GM10266 (cell line): ENCODE measurements around the gene HNMT.

Source experiments
- DNase-seq: peaks from one replicate; pipeline ENCODE4 v3.0.0; 2012; ENCODE audit errors: extremely low spot score
- CTCF ChIP-seq: IDR thresholded peaks from 2 replicates; pipeline ENCODE4 v1.5.1; 2012; ENCODE audit warnings: mild to moderate bottlenecking, low read depth; ENCODE audit not compliant: control insufficient read depth, insufficient read depth; ENCODE audit errors: missing control alignments

HNMT gene

GRCh38 chr2:137942037-137942832 lies 22.0 kb upstream of the HNMT start:
- DNase-seq = no peak
- no peak for TF ChIP-seq CTCF

DNA sequence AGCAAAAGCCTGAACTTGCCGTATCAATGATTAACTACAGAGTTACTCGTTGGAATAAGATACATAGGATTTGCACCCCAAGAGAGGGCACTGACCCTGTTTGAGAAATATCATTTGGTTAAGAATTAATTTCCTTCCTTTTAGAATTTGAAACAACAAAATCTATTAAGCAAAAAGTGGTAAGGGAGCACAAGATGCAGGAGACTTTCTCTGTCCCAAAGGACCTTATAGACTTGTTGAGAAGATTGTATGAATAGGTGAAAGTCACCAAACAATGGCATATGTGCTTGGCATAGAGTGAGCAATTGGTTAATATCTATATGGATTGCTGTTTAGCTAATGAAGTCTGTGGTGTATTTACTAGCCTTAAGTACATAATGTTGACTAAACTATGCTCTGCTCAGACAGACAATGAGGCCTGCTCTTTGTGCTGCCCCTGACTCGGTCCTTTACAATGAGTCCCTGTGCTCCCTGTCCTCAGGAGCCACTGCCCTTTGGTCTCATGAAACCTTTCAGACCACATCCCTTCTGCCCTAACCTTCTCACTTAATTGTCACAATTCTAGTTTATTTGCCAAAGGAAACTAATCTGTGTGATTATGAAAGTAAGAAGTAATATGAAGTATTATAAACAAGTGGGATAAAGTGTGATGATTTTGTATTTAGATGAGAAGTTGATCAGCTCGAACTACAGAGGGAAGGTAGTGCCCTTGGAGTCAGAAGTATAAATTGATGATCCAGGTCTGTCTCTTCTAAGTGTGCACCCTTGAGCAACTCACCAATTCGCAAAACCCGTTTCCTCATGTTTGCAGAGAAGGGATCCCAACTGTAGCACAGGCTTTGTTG lies 21.2 kb upstream of the HNMT start:
- no peak for TF ChIP-seq CTCF
- no peak for DNase-seq

DNA sequence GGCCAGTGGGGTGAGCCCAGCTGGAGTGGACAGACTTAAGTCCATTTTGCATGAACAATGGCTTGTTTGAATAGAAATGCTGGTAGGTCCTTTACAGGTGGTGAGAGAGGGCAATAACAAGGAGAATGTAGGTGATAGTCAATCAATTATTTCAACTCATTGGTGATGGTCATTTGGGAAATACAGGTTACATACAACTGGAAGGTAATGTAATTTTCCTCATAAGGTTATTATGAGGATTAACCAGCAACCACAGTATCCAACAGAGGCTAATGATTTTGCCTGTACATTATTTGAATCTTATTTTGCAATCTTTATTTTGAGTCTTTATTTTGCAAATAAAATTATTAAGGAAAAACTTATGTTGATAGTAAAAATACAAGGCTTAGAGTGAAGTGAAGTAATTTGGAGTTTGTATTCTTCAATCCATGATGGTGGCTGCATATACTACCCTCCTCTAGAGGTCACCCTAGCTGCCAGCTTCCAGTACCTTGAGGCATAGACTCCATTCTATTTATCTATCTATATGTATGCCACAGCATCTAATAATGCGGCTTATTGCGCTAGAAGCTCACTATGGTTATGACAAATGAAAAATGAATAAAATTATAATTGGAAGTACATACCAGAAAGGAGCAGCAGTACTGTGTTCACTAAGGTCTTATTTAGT lies 20.5 kb upstream of the HNMT start:
- no peak for DNase-seq
- no peak for TF ChIP-seq CTCF

DNA sequence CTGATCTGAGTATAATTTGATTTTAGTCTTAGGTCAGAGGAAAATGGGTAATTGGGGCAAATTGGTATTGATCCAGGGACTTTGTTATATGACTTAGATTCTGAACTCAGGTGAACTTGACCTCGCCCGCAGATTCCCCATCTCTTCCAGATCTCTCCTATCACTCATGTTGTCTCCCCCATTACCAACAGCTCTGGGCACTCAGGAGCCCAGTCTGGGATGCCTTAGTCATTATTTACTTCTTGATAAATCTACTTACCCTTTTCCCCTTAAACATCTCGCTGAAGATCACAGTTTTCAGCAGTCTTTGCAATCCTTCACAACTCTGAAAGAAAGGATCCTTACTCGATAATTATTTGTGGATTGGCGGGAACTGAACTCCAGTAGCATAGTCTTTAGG lies 19.6 kb upstream of the HNMT start:
- no peak for TF ChIP-seq CTCF

GRCh38 chr2:137945229-137945628 lies 19.0 kb upstream of the HNMT start:
- no peak for DNase-seq
- TF ChIP-seq CTCF = no peak

More for the DNA sequence above, 19.6 kb upstream of the HNMT start:
- no peak for DNase-seq

DNA sequence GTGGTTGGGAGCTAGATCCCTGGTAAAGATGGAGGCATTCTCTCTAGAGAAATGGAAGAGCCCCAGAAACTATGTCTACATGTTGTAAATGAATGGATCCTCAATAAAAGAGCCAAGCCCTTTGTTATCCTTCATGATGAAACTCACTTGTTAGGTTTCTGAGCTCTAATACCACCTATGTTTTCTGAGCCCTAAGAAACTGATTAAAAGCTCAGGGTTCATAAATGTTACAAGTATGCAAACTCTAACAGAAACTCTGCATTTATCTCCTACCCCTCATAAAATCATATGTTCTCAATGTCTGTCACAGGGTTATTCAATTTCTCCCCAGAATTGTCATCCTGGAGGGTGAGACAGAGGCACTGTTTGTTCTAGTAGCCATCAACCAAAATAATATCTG lies 18.0 kb upstream of the HNMT start:
- no peak for TF ChIP-seq CTCF

More for the DNA sequence above, 18.0 kb upstream of the HNMT start:
- no peak for DNase-seq
